ENCODE results near the gene CRMP1. TPM values are rescaled to one million over a fixed set of nuclear protein-coding genes. Genes with fewer than 3 reads are reported as not detected.

The CRMP1 gene
- polyA plus RNA-seq, 1 donor (not counting 4 experiments of a cell fraction or from before 2014, with no cell fraction given) = 0.03 TPM

DNA sequence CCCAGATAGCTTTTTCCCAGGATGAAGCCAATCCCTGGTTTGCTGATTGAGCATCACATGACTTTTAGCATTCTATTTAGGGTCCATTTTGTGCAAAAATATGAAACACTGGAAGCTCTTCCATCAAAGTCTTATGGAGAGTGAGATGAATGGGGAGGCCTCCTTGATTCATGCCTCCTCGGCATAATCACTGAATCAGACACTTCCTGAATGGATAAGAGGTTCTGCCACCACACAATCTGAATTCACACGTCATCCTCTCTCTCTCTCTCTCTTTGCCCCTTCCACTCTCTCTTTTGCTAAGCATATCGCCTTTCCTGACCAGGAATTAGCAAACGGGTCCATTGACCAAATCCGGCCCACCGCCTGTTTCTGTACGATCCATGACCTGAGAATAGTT lies 68.7 kb downstream of the CRMP1 start:
- H3K4me1 ChIP-seq (ENCODE audit: control insufficient read depth, extremely low read depth, insufficient read depth, low read length) = no peaks in the 10 kb centered on the region
- H3K4me2 ChIP-seq (ENCODE audit: control insufficient read depth, extremely low read depth, insufficient read depth, low read depth, low read length) = no peak overlapping the region
- DNase-seq (ENCODE audit: low read depth, low spot score) = no peak
- peaks cover 26 to 31% of the 10 kb centered on the region in 2 experiments for H3K36me3 ChIP-seq (ENCODE audit: control insufficient read depth in 2 of 2, extremely low read depth in 1 of 2, insufficient read depth in 2 of 2, low read length in 2 of 2)
- no peaks in the 10 kb centered on the region for H3K9me1 ChIP-seq (ENCODE audit: control insufficient read depth, extremely low read depth, insufficient read depth, low read length)
- no peak overlapping the region for H2AFZ ChIP-seq (ENCODE audit: control insufficient read depth, low read length)
- TF ChIP-seq EZH2 (IDR thresholded peaks at IDR 0.05; ENCODE audit: low read length) = no peak
- TF ChIP-seq, protein P1, sequence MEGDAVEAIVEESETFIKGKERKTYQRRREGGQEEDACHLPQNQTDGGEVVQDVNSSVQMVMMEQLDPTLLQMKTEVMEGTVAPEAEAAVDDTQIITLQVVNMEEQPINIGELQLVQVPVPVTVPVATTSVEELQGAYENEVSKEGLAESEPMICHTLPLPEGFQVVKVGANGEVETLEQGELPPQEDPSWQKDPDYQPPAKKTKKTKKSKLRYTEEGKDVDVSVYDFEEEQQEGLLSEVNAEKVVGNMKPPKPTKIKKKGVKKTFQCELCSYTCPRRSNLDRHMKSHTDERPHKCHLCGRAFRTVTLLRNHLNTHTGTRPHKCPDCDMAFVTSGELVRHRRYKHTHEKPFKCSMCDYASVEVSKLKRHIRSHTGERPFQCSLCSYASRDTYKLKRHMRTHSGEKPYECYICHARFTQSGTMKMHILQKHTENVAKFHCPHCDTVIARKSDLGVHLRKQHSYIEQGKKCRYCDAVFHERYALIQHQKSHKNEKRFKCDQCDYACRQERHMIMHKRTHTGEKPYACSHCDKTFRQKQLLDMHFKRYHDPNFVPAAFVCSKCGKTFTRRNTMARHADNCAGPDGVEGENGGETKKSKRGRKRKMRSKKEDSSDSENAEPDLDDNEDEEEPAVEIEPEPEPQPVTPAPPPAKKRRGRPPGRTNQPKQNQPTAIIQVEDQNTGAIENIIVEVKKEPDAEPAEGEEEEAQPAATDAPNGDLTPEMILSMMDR (optimal IDR thresholded peaks at IDR 0.05 in 1 of 3, IDR thresholded peaks at IDR 0.05 in 1 of 3, conservative IDR thresholded peaks at IDR 0.05 in 1 of 3; ENCODE audit: extremely low read depth in 1 of 3, insufficient read depth in 2 of 3, low read length in 3 of 3) = no peak
- H3K27ac ChIP-seq (ENCODE audit: control insufficient read depth, insufficient read depth, low read length) = no peak overlapping the region
- H3K9me3 ChIP-seq (ENCODE audit: control insufficient read depth, low read depth, low read length) = no peaks in the 10 kb centered on the region
- no peak overlapping the region for H3K4me3 ChIP-seq (ENCODE audit: control insufficient read depth in 2 of 3, extremely low read depth in 1 of 3, insufficient read depth in 2 of 3, low read depth in 1 of 3, low read length in 3 of 3)
- no peak overlapping the region for H3K9ac ChIP-seq (ENCODE audit: control insufficient read depth, extremely low read depth, insufficient read depth, low read length)
- dilution Hi-C loops (cut with MboI; ENCODE audit: extremely low pct_ligation_motif_present, low sequenced_read_pairs) = no loop called here
- no peak for FAIRE-seq
- no peaks in the 10 kb centered on the region for H3K79me2 ChIP-seq (ENCODE audit: control insufficient read depth, insufficient read depth, low read length)
- no peaks in the 10 kb centered on the region for H4K20me1 ChIP-seq (ENCODE audit: control insufficient read depth, extremely low read depth, insufficient read depth, low read length)
- no peaks in the 10 kb centered on the region for H3K27me3 ChIP-seq (ENCODE audit: control insufficient read depth, extremely low read depth, insufficient read depth, low read length)

DNA sequence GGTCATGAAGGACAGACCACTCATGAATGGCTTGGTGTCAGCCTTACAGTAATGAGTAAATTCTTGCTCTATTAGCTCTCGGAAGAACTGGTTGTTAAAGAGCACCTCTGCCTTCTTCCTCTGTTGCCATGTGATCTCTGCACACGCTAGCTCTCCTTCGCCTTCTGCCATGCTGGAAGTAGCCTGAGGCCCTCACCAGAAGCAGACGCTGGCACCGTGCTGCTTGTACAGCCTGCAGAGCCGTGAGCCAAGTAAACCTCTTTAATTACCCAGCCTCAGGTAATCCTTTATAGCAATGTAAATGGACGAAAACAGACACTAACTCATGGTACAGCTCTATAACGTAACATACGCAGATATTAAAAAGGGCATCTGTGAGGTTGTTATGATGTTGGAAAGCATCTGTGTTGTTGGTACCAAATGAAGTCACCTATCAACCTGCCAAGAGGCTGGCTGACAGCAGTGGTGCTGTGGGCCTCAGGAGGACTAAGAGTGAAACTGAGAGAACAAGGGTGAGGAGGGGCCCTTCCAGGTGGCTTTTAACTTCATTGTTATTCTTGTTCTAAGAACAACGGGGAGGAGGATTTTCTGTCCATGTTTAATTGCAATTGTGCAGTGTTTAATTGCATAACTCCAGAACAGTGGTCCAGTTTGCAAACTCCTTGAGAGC lies 69.2 kb downstream of the CRMP1 start:
- Histone ChIP-seq H3K9me3 (ENCODE audit: control insufficient read depth, low read depth, low read length) (no peaks in the 10 kb centered on the region), H3K9ac (ENCODE audit: control insufficient read depth, extremely low read depth, insufficient read depth, low read length) (no peak overlapping the region), H3K4me2 (ENCODE audit: control insufficient read depth, extremely low read depth, insufficient read depth, low read depth, low read length) (no peak overlapping the region), H4K20me1 (ENCODE audit: control insufficient read depth, extremely low read depth, insufficient read depth, low read length) (no peaks in the 10 kb centered on the region), H3K9me1 (ENCODE audit: control insufficient read depth, extremely low read depth, insufficient read depth, low read length) (no peaks in the 10 kb centered on the region), H3K4me3 (ENCODE audit: control insufficient read depth in 2 of 3, extremely low read depth in 1 of 3, insufficient read depth in 2 of 3, low read depth in 1 of 3, low read length in 3 of 3) (no peak overlapping the region), H3K36me3 (ENCODE audit: control insufficient read depth in 2 of 2, extremely low read depth in 1 of 2, insufficient read depth in 2 of 2, low read length in 2 of 2) (peaks cover 26 to 31% of the 10 kb centered on the region in 2 experiments), H2AFZ (ENCODE audit: control insufficient read depth, low read length) (no peak overlapping the region), H3K79me2 (ENCODE audit: control insufficient read depth, insufficient read depth, low read length) (no peaks in the 10 kb centered on the region), H3K27me3 (ENCODE audit: control insufficient read depth, extremely low read depth, insufficient read depth, low read length) (no peaks in the 10 kb centered on the region), H3K27ac (ENCODE audit: control insufficient read depth, insufficient read depth, low read length) (no peak overlapping the region), H3K4me1 (ENCODE audit: control insufficient read depth, extremely low read depth, insufficient read depth, low read length) (no peaks in the 10 kb centered on the region)
- TF ChIP-seq, protein P1 (optimal IDR thresholded peaks at IDR 0.05 in 1 of 3, IDR thresholded peaks at IDR 0.05 in 1 of 3, conservative IDR thresholded peaks at IDR 0.05 in 1 of 3; ENCODE audit: extremely low read depth in 1 of 3, insufficient read depth in 2 of 3, low read length in 3 of 3) = no peak
- TF ChIP-seq EZH2 (IDR thresholded peaks at IDR 0.05; ENCODE audit: low read length) = no peak
- FAIRE-seq = peak; percentile 5
- dilution Hi-C loops (cut with MboI; ENCODE audit: extremely low pct_ligation_motif_present, low sequenced_read_pairs) = no loop called here
- DNase-seq (ENCODE audit: low read depth, low spot score) = no peak

Measured in keratinocyte (primary cell).